Activated CD8-positive, alpha-beta memory T cell treated with anti-CD3 and anti-CD28 coated beads, Interleukin-2, amount 50 U/mL, for 4 hours (primary cell): Measurements from ENCODE around the gene DCK.

Experiments used
- DNase-seq: peaks from one replicate; pipeline ENCODE4 v3.0.0-alpha.2; 2020

The DCK gene

DNA sequence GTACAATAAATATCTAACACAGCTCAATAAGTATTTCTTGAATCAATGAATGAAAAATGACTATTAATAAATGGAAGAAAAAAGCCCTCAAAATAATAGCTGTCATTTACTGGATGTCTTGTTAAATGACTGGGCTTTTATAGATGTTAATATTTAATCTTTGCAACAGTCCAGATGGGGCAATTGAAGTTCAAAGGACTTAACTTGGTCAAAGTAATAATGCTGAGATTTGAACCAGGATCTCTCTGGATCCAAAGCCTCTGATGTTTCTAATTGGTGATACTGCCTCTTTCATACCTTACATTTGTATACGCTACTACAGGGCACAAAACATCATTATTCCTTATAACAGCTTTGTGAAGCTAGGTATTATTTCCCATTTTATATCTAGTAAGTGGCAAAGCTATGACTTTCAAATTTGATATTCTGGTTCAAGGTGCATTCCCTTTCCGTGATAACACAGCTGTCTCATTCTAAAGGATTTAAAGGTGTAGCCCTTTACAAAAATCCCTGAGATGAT is 72.6 kb downstream of the DCK start:
- no peak for DNase-seq

DNA sequence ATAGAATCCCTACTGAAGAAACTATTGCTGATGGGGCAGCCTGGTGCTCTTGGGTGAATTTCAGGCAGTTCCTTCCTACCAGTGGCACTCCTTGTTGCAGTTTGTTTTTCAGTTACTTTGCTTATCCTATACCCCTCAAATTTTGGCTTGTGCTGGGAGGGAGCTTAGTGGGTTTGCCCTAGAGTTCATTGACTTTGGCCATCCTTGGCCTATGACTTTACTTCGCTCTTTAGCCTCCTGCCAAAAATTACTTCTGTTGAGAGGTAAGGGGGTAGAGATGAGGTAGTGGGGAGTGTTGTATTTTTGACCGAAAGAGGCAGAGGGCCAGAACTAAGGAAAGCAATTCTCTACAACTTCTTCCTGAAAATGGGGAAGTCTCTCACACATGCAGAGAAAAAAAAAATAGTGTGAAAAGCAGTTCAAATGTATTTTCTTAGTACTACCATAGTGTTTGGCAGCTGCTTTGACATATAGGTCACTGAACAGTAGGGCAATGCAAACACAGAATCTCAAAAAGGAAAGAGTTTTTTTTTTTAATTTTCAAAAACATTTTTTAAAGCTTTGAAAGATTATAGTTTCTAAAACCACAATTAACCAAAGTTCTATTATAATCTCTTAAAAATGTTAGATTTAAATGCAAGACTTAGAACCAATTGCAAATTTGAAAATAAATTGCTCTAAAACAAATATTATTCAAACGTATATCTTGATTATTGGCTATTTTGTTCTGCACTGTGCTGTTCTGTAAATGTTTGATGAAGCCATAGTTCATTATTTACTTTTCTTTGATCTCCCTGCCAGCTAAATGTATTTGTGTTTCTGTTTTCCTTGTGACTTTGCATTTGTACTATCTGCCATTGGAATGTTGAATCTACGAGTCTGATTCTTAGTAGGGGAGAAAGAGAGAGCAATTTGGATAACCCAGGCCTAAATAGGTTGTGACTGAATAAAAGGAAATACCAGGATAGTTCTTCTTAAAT is 73.6 kb downstream of the DCK start:
- DNase-seq: no peak

DNA sequence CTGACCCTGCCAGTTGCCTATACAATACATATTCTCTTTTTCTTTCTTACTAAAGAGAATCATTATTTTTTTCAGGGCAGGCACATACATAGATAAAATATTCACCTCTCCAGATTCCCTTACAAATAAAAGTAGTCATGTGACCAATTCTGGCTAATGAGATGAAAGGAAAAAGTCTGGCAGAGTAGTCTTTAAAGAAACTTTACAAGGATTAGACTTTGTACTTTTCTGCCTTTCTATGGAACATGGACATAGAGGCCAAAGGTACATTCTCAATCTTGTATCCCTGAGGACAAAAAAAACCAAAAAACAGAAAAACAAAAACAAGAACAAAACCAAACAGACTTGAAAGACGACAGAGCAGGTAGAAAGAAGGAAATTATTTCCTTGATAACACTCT is 75.6 kb downstream of the DCK start:
- DNase-seq: no peak

DNA sequence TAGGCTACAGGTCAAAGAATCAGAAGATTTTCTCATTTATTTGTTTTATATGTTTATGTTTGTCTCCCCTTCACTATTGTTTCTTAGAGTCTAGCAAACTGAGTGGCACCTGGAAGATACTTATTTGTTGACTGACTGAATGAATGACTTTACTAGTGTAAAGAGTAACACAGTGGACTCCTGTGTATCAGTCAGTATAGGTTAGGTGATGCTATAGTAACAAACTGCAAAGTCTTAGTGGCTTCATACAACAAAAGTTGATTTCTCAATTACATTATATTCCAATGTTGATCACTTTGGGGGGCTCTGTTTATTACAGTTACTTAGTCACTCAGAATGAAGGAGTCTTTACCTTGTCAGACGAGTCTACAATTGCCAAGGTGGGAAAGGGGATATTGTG is 76.6 kb downstream of the DCK start:
- DNase-seq: no peak

DNA sequence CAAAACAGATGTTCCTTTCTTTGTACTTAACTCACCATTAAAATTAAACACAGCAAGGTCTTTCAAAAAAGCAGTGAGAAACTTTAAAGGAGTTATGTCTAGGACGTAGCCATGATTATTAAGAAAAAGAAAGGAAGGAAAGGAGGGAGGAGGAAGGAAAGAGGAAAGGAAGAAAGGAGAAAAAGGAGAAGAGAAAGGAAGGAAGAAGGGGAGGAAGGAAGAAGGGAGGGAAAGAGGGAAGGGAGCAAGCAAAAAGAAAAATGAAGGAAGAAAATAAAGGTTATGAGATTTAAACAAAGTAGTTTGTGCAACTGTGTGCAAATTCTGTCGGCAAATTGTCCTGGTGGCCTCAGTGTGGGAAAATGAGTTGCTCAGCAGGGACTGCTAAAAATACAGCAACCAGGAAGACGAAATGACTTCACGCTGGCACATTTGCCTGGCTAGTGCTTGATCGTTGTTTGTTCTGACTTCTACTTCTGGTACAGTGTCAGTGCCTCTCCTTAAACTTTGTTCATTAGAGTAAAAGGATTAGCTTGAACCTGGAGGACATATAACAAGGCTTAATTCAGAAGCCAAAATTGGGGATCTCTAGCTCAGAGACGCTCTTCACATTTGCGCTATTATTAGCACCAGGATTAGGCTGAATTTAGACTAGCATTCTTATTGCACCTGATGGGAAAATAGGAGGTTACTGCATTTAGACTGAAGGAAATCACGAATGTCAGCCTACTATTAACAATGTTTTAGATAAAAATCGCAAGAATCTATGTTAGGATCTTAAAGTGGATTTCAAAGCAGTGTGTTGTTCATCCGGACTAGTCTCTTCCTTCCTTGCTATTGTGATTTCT is 81.2 kb downstream of the DCK start:
- DNase-seq: no peak
